HepG2 (cell line): ENCODE measurements around the gene C2. TPM values are rescaled to one million over a fixed set of nuclear protein-coding genes. Genes with fewer than 3 reads are reported as not detected.

Experiments used
- ARID4A ChIP-seq: sonication (generic); formaldehyde crosslinking; IDR thresholded peaks from 2 replicates; pipeline ENCODE4 v1.5.0; 2020; ENCODE audit warnings: mild to moderate bottlenecking, missing genetic modification reagents, borderline replicate concordance
- BATF2 ChIP-seq: sonication (generic); formaldehyde crosslinking; IDR thresholded peaks from 2 replicates; pipeline ENCODE4 v1.8.0; 2022; ENCODE audit warnings: mild to moderate bottlenecking, missing genetic modification reagents, moderate library complexity
- HMGA1 ChIP-seq: sonication (generic); formaldehyde crosslinking; conservative IDR thresholded peaks from 2 replicates; pipeline ENCODE4 v1.4.0; 2020; ENCODE audit warnings: missing genetic modification reagents
- KLF15 ChIP-seq: sonication (generic); formaldehyde crosslinking; IDR thresholded peaks from 2 replicates; pipeline ENCODE4 v1.8.1; 2023; ENCODE audit warnings: borderline replicate concordance, mild to moderate bottlenecking, inconsistent platforms, missing genetic modification reagents, mixed read lengths
- MED8 ChIP-seq: sonication (generic); formaldehyde crosslinking; IDR thresholded peaks from 2 replicates; pipeline ENCODE4 v1.8.1; 2023; ENCODE audit warnings: mild to moderate bottlenecking, missing genetic modification reagents; ENCODE audit not compliant: insufficient replicate concordance
- SNAI1 ChIP-seq: sonication (generic); formaldehyde crosslinking; IDR thresholded peaks from 2 replicates; pipeline ENCODE4 v1.5.0; 2020; ENCODE audit warnings: mild to moderate bottlenecking, missing genetic modification reagents, borderline replicate concordance
- STAT5B ChIP-seq: sonication (generic); formaldehyde crosslinking; IDR thresholded peaks from 2 replicates; pipeline ENCODE4 v1.4.0; 2020; ENCODE audit warnings: missing genetic modification reagents
- TCF7 ChIP-seq: sonication (generic); IDR thresholded peaks from 2 replicates; pipeline ENCODE4 v1.6.1; 2016; ENCODE audit warnings: antibody characterized with exemption, low read depth
- ZBTB42 ChIP-seq: sonication (generic); formaldehyde crosslinking; IDR thresholded peaks from 2 replicates; pipeline ENCODE4 v1.5.0; 2020; ENCODE audit warnings: mild to moderate bottlenecking, missing genetic modification reagents
- ZNF337 ChIP-seq: sonication (generic); formaldehyde crosslinking; IDR thresholded peaks from 2 replicates; pipeline ENCODE4 v1.5.1; 2020; ENCODE audit warnings: missing genetic modification reagents, low read depth, mild to moderate bottlenecking, borderline replicate concordance
- polyA plus RNA-seq, 8 experiments: library from polyadenylated mRNA; depleted of rRNA in 3 of 8; stranded (reverse) in 7 of 8; unstranded in 1 of 8; fragments of >200 nt; fragmentation: Illumina TruSeq in 4 of 8; extraction: Trizol in 4 of 8; gene quantifications; 2 replicates each; pipeline versions ENCODE4 v1.2.1 to v1.2.3, GENCODE V29; 2011 to 2016; ENCODE audit warnings: low read depth in 4 of 8, missing spikeins in 1 of 8, mixed read lengths in 1 of 8; ENCODE audit not compliant: insufficient read depth in 1 of 8
- total RNA-seq, 5 experiments: library from RNA; depleted of rRNA; stranded (reverse); fragments of >200 nt; fragmentation: Illumina TruSeq; extraction: Trizol; gene quantifications; 2 replicates each; pipeline ENCODE4 v1.2.3, GENCODE V29; 2016; ENCODE audit warnings: low read depth in 1 of 5
- TF ChIP-seq, protein P1 (sequence below), 2 experiments: fragments of 450-650 bp in 1 of 2; sonication (generic) in 1 of 2; formaldehyde crosslinking; IDR thresholded peaks; 2 replicates each; pipeline versions ENCODE4 v1.5.0 to v1.8.0; 2020 to 2022; ENCODE audit warnings: mild to moderate bottlenecking in 1 of 2, missing genetic modification reagents in 1 of 2
- TF ChIP-seq, protein P2 (sequence below): sonication (generic); formaldehyde crosslinking; IDR thresholded peaks from 2 replicates; pipeline ENCODE4 v1.5.0; 2020; ENCODE audit warnings: missing genetic modification reagents, mild to moderate bottlenecking, borderline replicate concordance
- TF ChIP-seq, protein P3 (sequence below): IDR thresholded peaks from 2 replicates; pipeline ENCODE4 v1.6.1; 2012; ENCODE audit warnings: inconsistent platforms
- TF ChIP-seq, protein P4 (sequence below): sonication (generic); formaldehyde crosslinking; IDR thresholded peaks from 2 replicates; pipeline ENCODE4 v1.8.1; 2022; ENCODE audit warnings: low read depth, mild to moderate bottlenecking, missing genetic modification reagents

Gene C2
- total and polyA plus RNA-seq, 2 of the 13 experiments (the other 11 are each of a cell fraction or from before 2014, with no cell fraction given) = 165 to 307 TPM

DNA sequence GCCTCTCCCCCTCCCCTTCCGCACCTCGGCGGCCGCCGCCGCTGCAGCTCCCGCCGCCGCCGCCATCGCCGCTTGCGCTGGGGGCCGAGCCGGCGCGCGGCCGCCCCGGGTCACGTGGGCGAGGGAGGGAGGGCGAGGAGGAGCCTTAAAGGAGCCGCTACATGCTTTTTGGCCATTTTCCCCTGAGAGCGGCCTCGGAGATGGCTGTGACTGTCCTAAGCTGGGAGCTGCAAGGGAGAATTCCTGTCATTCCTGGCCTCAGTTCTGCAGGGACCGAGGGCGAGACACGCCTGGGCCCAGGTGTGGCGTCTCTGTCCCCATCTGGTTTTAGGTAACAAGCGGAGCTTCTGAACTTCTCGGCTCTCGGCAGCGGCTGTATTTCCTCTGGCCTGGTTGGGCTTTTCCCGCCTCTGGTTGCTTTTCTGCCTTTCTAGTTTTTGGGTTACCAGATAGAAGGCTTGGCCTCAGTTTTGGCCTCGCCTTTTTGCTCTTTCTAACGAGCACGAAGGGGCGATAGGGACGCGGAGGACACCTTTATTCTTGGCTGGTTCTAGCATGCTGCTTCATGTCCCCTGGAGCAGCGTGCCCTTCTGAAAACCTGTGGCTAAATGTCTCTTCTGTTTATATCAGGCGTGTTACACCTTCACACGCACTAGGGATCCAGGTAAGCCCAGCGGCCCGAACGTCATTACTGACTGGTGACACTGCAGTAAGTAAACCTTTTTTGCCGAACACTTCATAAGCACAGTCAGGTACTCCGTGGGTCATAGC is 29.7 kb upstream of the C2 start, which contains the start of gene EHMT2 (continued):
- TF ChIP-seq BATF2 (CRISPR knock-in tag) = no peak
- TF ChIP-seq STAT5B (CRISPR knock-in tag) = no peak
- no peak for TF ChIP-seq SNAI1 (CRISPR knock-in tag)
- no peak for TF ChIP-seq TCF7
- TF ChIP-seq, protein P1, sequence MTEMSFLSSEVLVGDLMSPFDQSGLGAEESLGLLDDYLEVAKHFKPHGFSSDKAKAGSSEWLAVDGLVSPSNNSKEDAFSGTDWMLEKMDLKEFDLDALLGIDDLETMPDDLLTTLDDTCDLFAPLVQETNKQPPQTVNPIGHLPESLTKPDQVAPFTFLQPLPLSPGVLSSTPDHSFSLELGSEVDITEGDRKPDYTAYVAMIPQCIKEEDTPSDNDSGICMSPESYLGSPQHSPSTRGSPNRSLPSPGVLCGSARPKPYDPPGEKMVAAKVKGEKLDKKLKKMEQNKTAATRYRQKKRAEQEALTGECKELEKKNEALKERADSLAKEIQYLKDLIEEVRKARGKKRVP (CRISPR knock-in tag; IDR thresholded peaks at IDR 0.05) = no peak
- TF ChIP-seq, protein P2, sequence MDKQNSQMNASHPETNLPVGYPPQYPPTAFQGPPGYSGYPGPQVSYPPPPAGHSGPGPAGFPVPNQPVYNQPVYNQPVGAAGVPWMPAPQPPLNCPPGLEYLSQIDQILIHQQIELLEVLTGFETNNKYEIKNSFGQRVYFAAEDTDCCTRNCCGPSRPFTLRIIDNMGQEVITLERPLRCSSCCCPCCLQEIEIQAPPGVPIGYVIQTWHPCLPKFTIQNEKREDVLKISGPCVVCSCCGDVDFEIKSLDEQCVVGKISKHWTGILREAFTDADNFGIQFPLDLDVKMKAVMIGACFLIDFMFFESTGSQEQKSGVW = no peak
- no peak for TF ChIP-seq ZBTB42 (CRISPR knock-in tag)
- TF ChIP-seq, protein P3, sequence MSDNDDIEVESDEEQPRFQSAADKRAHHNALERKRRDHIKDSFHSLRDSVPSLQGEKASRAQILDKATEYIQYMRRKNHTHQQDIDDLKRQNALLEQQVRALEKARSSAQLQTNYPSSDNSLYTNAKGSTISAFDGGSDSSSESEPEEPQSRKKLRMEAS = peak; percentile 90
- no peak for TF ChIP-seq MED8 (CRISPR knock-in tag)
- TF ChIP-seq ZNF337 (CRISPR knock-in tag) = no peak
- no peak for TF ChIP-seq KLF15 (CRISPR knock-in tag)
- TF ChIP-seq HMGA1 (CRISPR knock-in tag) = no peak
- peak; percentile 69; the same call in 1 of the 2 replicates for TF ChIP-seq ARID4A (CRISPR knock-in tag)
- TF ChIP-seq, protein P4, sequence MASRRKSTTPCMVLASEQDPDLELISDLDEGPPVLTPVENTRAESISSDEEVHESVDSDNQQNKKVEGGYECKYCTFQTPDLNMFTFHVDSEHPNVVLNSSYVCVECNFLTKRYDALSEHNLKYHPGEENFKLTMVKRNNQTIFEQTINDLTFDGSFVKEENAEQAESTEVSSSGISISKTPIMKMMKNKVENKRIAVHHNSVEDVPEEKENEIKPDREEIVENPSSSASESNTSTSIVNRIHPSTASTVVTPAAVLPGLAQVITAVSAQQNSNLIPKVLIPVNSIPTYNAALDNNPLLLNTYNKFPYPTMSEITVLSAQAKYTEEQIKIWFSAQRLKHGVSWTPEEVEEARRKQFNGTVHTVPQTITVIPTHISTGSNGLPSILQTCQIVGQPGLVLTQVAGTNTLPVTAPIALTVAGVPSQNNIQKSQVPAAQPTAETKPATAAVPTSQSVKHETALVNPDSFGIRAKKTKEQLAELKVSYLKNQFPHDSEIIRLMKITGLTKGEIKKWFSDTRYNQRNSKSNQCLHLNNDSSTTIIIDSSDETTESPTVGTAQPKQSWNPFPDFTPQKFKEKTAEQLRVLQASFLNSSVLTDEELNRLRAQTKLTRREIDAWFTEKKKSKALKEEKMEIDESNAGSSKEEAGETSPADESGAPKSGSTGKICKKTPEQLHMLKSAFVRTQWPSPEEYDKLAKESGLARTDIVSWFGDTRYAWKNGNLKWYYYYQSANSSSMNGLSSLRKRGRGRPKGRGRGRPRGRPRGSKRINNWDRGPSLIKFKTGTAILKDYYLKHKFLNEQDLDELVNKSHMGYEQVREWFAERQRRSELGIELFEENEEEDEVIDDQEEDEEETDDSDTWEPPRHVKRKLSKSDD (CRISPR knock-in tag) = no peak
